ENCODE measurements around the gene ANXA6.

- TF ChIP-seq CTCF (IDR thresholded peaks at IDR 0.05): no peak
- TF ChIP-seq POLR2A (IDR thresholded peaks at IDR 0.05): no peak
Observed at GRCh38 chr5:151137067-151137825, 20.3 kb downstream of the ANXA6 start.
